MCF 10A (cell line): ENCODE data around the gene HBG1. TPM values are rescaled to one million over a fixed set of nuclear protein-coding genes. Genes with fewer than 3 reads are reported as not detected.
"Not testable (repeated sequence)": the region's sequence is repeated elsewhere in the genome, so short reads cannot be mapped to it uniquely, and the experiment has no call there.

Source experiments
- BruUV-seq: library from RNA; stranded (reverse); fragments of 400-500 nt; replicated peaks from 2 replicates; lab custom pipeline; 2021; lab: Mats Ljungman, UMichigan
- CTCF ChIA-PET: fragments of 300-600 bp; sonication (Branson Sonifier 250); formaldehyde crosslinking; extraction: SDS; loops from one replicate; lab custom pipeline; 2021; ENCODE audit warnings: antibody characterized with exemption, inconsistent platforms; lab: Yijun Ruan, JAX
- POLR2A ChIA-PET: fragments of 300-600, 350-650 bp; sonication (Branson Sonifier 250); formaldehyde crosslinking; extraction: SDS; loops from one replicate; lab custom pipeline; 2020; ENCODE audit warnings: antibody characterized with exemption, inconsistent platforms; lab: Yijun Ruan, JAX
- DNase-seq: peaks from one replicate; pipeline ENCODE4 v3.0.0-alpha.2; 2018; ENCODE audit not compliant: unreplicated experiment
- H3K27ac Mint-ChIP-seq: one replicate; pipeline ENCODE4 v1.8.0; 2022; ENCODE audit warnings: mild to moderate bottlenecking, low read depth, mixed read lengths; ENCODE audit not compliant: unreplicated experiment
- H3K27me3 Mint-ChIP-seq: one replicate; pipeline ENCODE4 v1.8.0; 2022; ENCODE audit warnings: mixed read lengths; ENCODE audit not compliant: insufficient read depth, unreplicated experiment
- H3K36me3 Mint-ChIP-seq: one replicate; pipeline ENCODE4 v1.8.0; 2022; ENCODE audit warnings: mild to moderate bottlenecking, moderate library complexity, mixed read lengths; ENCODE audit not compliant: insufficient read depth, unreplicated experiment
- H3K4me1 Mint-ChIP-seq: one replicate; pipeline ENCODE4 v1.8.0; 2022; ENCODE audit warnings: mixed read lengths; ENCODE audit not compliant: insufficient read depth, unreplicated experiment
- H3K4me3 Mint-ChIP-seq: one replicate; pipeline ENCODE4 v1.8.0; 2022; ENCODE audit warnings: mild to moderate bottlenecking, moderate library complexity, mixed read lengths; ENCODE audit not compliant: unreplicated experiment
- H3K9me3 Mint-ChIP-seq: one replicate; pipeline ENCODE4 v1.8.0; 2022; ENCODE audit warnings: mixed read lengths; ENCODE audit not compliant: unreplicated experiment
- intact Hi-C: fragments of 100-400 bp; cut with micrococcal nuclease; formaldehyde crosslinking; loops from 2 replicates; pipeline ENCODE4 v1.14.1; 2022
- total RNA-seq: library from RNA; stranded (reverse); gene quantifications from 2 replicates; pipeline ENCODE4 v1.2.3, GENCODE V29; 2022
- TF ChIP-seq, protein P1 (sequence below): fragments of 200-600 bp; IDR thresholded peaks from one replicate; pipeline ENCODE4 v1.8.0; 2022; ENCODE audit warnings: antibody characterized with exemption, mild to moderate bottlenecking; ENCODE audit not compliant: unreplicated experiment

HBG1 gene
- total RNA-seq, 1 experiment from 2014 or later, result not detected

- ChIA-PET POLR2A (no interaction called here), CTCF (no interaction called here)
- TF ChIP-seq, protein P1, sequence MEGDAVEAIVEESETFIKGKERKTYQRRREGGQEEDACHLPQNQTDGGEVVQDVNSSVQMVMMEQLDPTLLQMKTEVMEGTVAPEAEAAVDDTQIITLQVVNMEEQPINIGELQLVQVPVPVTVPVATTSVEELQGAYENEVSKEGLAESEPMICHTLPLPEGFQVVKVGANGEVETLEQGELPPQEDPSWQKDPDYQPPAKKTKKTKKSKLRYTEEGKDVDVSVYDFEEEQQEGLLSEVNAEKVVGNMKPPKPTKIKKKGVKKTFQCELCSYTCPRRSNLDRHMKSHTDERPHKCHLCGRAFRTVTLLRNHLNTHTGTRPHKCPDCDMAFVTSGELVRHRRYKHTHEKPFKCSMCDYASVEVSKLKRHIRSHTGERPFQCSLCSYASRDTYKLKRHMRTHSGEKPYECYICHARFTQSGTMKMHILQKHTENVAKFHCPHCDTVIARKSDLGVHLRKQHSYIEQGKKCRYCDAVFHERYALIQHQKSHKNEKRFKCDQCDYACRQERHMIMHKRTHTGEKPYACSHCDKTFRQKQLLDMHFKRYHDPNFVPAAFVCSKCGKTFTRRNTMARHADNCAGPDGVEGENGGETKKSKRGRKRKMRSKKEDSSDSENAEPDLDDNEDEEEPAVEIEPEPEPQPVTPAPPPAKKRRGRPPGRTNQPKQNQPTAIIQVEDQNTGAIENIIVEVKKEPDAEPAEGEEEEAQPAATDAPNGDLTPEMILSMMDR, result no peak
- no TSS peak for BruUV-seq
- no peak for DNase-seq
- intact Hi-C loops, result no loop called here
- no peaks in the 10 kb centered on the region for H3K9me3 Mint-ChIP-seq
- no peaks in the 10 kb centered on the region for H3K36me3 Mint-ChIP-seq
- no peak overlapping the region for H3K4me3 Mint-ChIP-seq
- peaks cover 12% of the 10 kb centered on the region for H3K4me1 Mint-ChIP-seq
- H3K27ac Mint-ChIP-seq, result no peak overlapping the region
- H3K27me3 Mint-ChIP-seq, result peaks cover 22% of the 10 kb centered on the region
Measured at GRCh38 chr11:5252919-5253265, 3.2 kb upstream of the HBG1 start.

DNA sequence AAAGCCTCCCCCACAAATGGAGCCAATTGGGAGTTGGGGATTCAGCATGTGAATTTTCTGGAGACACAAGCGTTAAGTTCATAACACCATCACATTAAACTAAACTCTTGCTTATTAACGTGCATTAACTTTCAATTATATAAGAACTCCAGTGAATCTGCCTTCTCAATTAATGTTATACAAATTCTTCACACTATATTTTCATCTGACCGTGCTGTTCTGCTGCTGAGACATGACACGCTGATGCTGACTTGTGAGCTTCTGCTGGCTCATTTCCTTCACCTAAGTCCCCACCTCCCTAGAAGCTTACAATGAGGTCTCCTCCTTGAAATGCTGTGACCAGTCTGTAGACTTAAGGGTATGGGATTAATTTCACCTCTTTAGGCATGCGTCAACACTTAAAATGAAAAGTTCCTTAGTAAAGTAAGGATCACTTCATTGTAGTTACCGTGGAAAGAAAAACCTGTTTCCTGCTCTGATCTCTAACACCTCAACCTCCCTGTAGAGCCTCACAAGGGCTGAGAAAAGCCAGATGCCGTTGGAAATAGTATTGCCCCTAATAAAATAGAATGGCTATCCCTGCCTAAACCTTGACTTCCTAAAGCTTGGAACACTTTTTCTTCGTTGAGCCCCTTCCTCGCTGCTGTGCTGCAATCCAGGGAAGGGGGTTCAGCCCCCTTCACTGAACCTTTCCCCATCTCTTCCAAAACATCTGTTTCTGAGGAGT lies 2.7 kb upstream of the HBG1 start:
- POLR2A ChIA-PET, result no interaction called here
- intact Hi-C loops, result no loop called here
- no peak for DNase-seq
- peaks cover 27% of the 10 kb centered on the region for H3K27me3 Mint-ChIP-seq
- no peaks in the 10 kb centered on the region for H3K36me3 Mint-ChIP-seq
- H3K4me1 Mint-ChIP-seq, result peaks cover 12% of the 10 kb centered on the region
- H3K4me3 Mint-ChIP-seq, result no peak overlapping the region
- no peaks in the 10 kb centered on the region for H3K9me3 Mint-ChIP-seq
- CTCF ChIA-PET, result no interaction called here
- no TSS peak for BruUV-seq
- H3K27ac Mint-ChIP-seq, result no peak overlapping the region
- TF ChIP-seq, protein P1, result no peak

DNA sequence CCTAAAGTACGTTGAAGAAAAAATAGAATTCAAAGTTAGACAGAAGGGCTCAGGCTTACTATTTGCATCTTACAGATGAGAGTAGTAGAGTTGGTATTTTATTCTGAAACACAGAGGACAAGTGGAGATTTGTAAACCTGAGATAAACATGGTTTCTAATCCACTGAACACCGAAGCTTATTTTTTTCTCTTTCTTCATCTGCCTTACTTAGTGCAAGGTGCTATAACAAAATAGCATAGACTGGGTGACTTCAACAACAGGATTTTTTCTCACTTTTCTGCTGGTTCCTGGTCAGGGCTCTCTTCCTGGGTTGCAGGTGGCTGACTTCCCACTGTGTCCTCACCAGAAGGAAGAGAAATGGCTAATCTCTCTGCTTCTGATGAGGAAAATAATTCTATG lies 2.1 kb upstream of the HBG1 start:
- Mint-ChIP-seq H3K4me3 (no peak overlapping the region), H3K27ac (no peak overlapping the region), H3K4me1 (peaks cover 12% of the 10 kb centered on the region), H3K36me3 (no peaks in the 10 kb centered on the region), H3K27me3 (peaks cover 33% of the 10 kb centered on the region), H3K9me3 (no peaks in the 10 kb centered on the region)
- no peak for DNase-seq
- TF ChIP-seq, protein P1, result no peak
- POLR2A ChIA-PET, result no interaction called here
- no TSS peak for BruUV-seq
- CTCF ChIA-PET, result no interaction called here
- intact Hi-C loops, result no loop called here

- intact Hi-C loops, result no loop called here
- TF ChIP-seq, protein P1, result no peak
- Mint-ChIP-seq H3K36me3 (no peaks in the 10 kb centered on the region), H3K4me3 (no peak overlapping the region), H3K4me1 (peaks cover 12% of the 10 kb centered on the region), H3K9me3 (no peaks in the 10 kb centered on the region), H3K27me3 (peaks cover 44% of the 10 kb centered on the region), H3K27ac (no peak overlapping the region)
- DNase-seq, result no peak
- BruUV-seq, result no TSS peak
- ChIA-PET POLR2A (no interaction called here), CTCF (interaction anchor here (0.7 kb wide), 1 partner anchor 132 kb away, joined by 4 read pairs; no protein-coding TSS in a partner anchor)
Measured at GRCh38 chr11:5250543-5251204, 1.0 kb upstream of the HBG1 start.

GRCh38 chr11:5248498-5248897 lies 1.2 kb downstream of the HBG1 start:
- BruUV-seq, H3K9me3 Mint-ChIP-seq, H3K4me3 Mint-ChIP-seq, POLR2A ChIA-PET, DNase-seq, intact Hi-C loops, H3K4me1 Mint-ChIP-seq, H3K27ac Mint-ChIP-seq, H3K36me3 Mint-ChIP-seq: not testable (repeated sequence)
- CTCF ChIA-PET, result interaction anchor here (0.7 kb wide), 1 partner anchor 10 kb away, joined by 4 read pairs; no protein-coding TSS in a partner anchor
- peaks cover 56% of the 10 kb centered on the region for H3K27me3 Mint-ChIP-seq
